Measurements from ENCODE around the gene RAB37.

DNA sequence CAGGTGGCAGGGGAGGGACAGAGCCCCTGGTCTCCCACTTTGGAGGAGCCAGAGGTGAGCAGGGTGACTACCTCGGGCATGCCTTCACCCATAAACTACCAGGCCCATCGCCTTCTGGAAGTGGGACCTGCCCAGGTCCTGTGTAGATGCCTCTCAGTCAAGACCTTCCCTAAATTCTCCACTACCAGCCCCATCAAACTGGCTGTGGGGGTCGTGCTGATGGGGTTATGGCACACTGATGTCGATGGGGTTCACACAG, 5.8 kb upstream of the RAB37 start:
- TF ChIP-seq, protein P1, sequence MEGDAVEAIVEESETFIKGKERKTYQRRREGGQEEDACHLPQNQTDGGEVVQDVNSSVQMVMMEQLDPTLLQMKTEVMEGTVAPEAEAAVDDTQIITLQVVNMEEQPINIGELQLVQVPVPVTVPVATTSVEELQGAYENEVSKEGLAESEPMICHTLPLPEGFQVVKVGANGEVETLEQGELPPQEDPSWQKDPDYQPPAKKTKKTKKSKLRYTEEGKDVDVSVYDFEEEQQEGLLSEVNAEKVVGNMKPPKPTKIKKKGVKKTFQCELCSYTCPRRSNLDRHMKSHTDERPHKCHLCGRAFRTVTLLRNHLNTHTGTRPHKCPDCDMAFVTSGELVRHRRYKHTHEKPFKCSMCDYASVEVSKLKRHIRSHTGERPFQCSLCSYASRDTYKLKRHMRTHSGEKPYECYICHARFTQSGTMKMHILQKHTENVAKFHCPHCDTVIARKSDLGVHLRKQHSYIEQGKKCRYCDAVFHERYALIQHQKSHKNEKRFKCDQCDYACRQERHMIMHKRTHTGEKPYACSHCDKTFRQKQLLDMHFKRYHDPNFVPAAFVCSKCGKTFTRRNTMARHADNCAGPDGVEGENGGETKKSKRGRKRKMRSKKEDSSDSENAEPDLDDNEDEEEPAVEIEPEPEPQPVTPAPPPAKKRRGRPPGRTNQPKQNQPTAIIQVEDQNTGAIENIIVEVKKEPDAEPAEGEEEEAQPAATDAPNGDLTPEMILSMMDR (IDR thresholded peaks at IDR 0.05; ENCODE audit: low read length), result no peak
- TF ChIP-seq EZH2 (IDR thresholded peaks at IDR 0.05; ENCODE audit: borderline replicate concordance, low read length), result no peak
